IMR-90 (cell line): ENCODE data around the gene PRUNE2. TPM values are rescaled to one million over a fixed set of nuclear protein-coding genes. Genes with fewer than 3 reads are reported as not detected.

ENCODE experiments used
- ATAC-seq: fragments of 200-7000 bp; cut with Tn5 transposase; 2 replicates; pipeline ENCODE4 v1.9.1; 2020; ENCODE audit warnings: low read depth, mild to moderate bottlenecking, moderate library complexity
- BruUV-seq: library from RNA; stranded (reverse); fragments of 400-500 nt; replicated peaks from 2 replicates; lab custom pipeline; 2021; lab: Mats Ljungman, UMichigan
- CTCF ChIA-PET: fragments of 300-600 bp; formaldehyde crosslinking; extraction: SDS; loops from one replicate; lab custom pipeline; 2021; ENCODE audit warnings: antibody characterized with exemption; lab: Yijun Ruan, JAX
- POLR2A ChIA-PET: fragments of 300-600 bp; sonication (Branson Sonifier 250); formaldehyde crosslinking; loops from one replicate; lab custom pipeline; 2022; ENCODE audit warnings: antibody characterized with exemption; ENCODE audit not compliant: unreplicated experiment; lab: Charles Lee
- DNase-seq: peaks from one replicate; pipeline ENCODE4 v3.0.0; 2013
- H2AFZ ChIP-seq: replicated peaks from 2 replicates; pipeline ENCODE3; 2013; ENCODE audit warnings: low read length, mild to moderate bottlenecking; ENCODE audit not compliant: poor library complexity
- H2AK5ac ChIP-seq: 2 replicates; pipeline ENCODE4 v1.6.1; 2013; ENCODE audit warnings: low read depth, low read length, inconsistent platforms
- H2AK9ac ChIP-seq: replicated peaks from 2 replicates; pipeline ENCODE3; 2013; ENCODE audit warnings: mild to moderate bottlenecking, low read depth, low read length, moderate library complexity; ENCODE audit not compliant: poor library complexity
- H2BK120ac ChIP-seq: 2 replicates; pipeline ENCODE4 v1.6.1; 2013; ENCODE audit warnings: low read depth, low read length, inconsistent platforms
- H2BK15ac ChIP-seq: 3 replicates; pipeline ENCODE4 v1.6.1; 2013; ENCODE audit warnings: low read depth, low read length, inconsistent platforms
- H2BK20ac ChIP-seq: 2 replicates; pipeline ENCODE4 v1.6.1; 2013; ENCODE audit warnings: low read depth, mild to moderate bottlenecking, inconsistent platforms, low read length, moderate library complexity
- H2BK5ac ChIP-seq: 2 replicates; pipeline ENCODE4 v1.6.1; 2013; ENCODE audit warnings: mild to moderate bottlenecking, low read depth, low read length, inconsistent platforms; ENCODE audit not compliant: poor library complexity, severe bottlenecking
- H3K14ac ChIP-seq: replicated peaks from 2 replicates; pipeline ENCODE4 v1.6.1; 2013; ENCODE audit warnings: low read depth, low read length, inconsistent platforms
- H3K18ac ChIP-seq: 2 replicates; pipeline ENCODE4 v1.6.1; 2013; ENCODE audit warnings: low read depth, low read length, control low read depth
- H3K23ac ChIP-seq: 2 replicates; pipeline ENCODE4 v1.6.1; 2013; ENCODE audit warnings: low read depth, low read length, inconsistent platforms
- H3K27ac ChIP-seq: 2 replicates; pipeline ENCODE4 v1.5.1; 2013; ENCODE audit warnings: mild to moderate bottlenecking, control low read depth, low read length; ENCODE audit not compliant: insufficient read depth
- H3K27me3 ChIP-seq: 2 replicates; pipeline ENCODE4 v1.6.1; 2013; ENCODE audit warnings: low read length; ENCODE audit not compliant: control insufficient read depth, insufficient read depth
- H3K36me3 ChIP-seq: 2 replicates; pipeline ENCODE4 v1.6.1; 2013; ENCODE audit warnings: low read length, mixed read lengths; ENCODE audit not compliant: control insufficient read depth, insufficient read depth
- H3K4ac ChIP-seq: 2 replicates; pipeline ENCODE4 v1.6.1; 2013; ENCODE audit warnings: low read depth, low read length, inconsistent platforms
- H3K4me1 ChIP-seq: 2 replicates; pipeline ENCODE4 v1.6.1; 2013; ENCODE audit warnings: low read length, mixed read lengths; ENCODE audit not compliant: control insufficient read depth, insufficient read depth
- H3K4me2 ChIP-seq: 2 replicates; pipeline ENCODE4 v1.6.1; 2013; ENCODE audit warnings: low read depth, mild to moderate bottlenecking, control low read depth, low read length, moderate library complexity
- H3K4me3 ChIP-seq: 2 replicates; pipeline ENCODE4 v1.5.1; 2013; ENCODE audit warnings: low read depth, mild to moderate bottlenecking, control low read depth, low read length, moderate library complexity; ENCODE audit not compliant: insufficient read depth
- H3K56ac ChIP-seq: 2 replicates; pipeline ENCODE4 v1.6.1; 2013; ENCODE audit warnings: low read length, inconsistent platforms; ENCODE audit not compliant: insufficient read depth; ENCODE audit errors: extremely low read depth
- H3K79me1 ChIP-seq, 2 experiments: 2 replicates each; pipeline ENCODE4 v1.6.1; 2013; ENCODE audit warnings: low read length in 2 of 2, inconsistent platforms in 1 of 2, low read depth in 1 of 2
- H3K9ac ChIP-seq: 2 replicates; pipeline ENCODE4 v1.6.1; 2013; ENCODE audit warnings: low read depth, low read length, control low read depth
- H3K9me1 ChIP-seq: 2 replicates; pipeline ENCODE4 v1.6.1; 2013; ENCODE audit warnings: low read length, inconsistent platforms; ENCODE audit not compliant: insufficient read depth
- H3K9me3 ChIP-seq: 2 replicates; pipeline ENCODE4 v1.6.1; 2013; ENCODE audit warnings: low read length; ENCODE audit not compliant: control insufficient read depth, insufficient read depth
- H4K20me1 ChIP-seq: 2 replicates; pipeline ENCODE4 v1.6.1; 2013; ENCODE audit warnings: low read length, inconsistent platforms; ENCODE audit not compliant: insufficient read depth
- H4K5ac ChIP-seq: 2 replicates; pipeline ENCODE4 v1.6.1; 2013; ENCODE audit warnings: mild to moderate bottlenecking, low read depth, low read length, control low read depth
- H4K8ac ChIP-seq, 2 experiments: 2 replicates each; pipeline ENCODE4 v1.6.1; 2013; ENCODE audit warnings: low read depth in 2 of 2, low read length in 2 of 2, control low read depth in 1 of 2, inconsistent platforms in 1 of 2
- H4K91ac ChIP-seq: 2 replicates; pipeline ENCODE4 v1.6.1; 2013; ENCODE audit warnings: low read depth, low read length, inconsistent platforms; ENCODE audit not compliant: insufficient read depth
- CEBPB ChIP-seq: IDR thresholded peaks from 2 replicates; pipeline ENCODE4 v1.6.1; 2012; ENCODE audit warnings: low read depth, low read length, improper control_type of control experiment
- CHD1 ChIP-seq: IDR thresholded peaks from 2 replicates; pipeline ENCODE4 v1.6.1; 2012; ENCODE audit warnings: low read depth, low read length, improper control_type of control experiment
- WGBS, 2 experiments: methylation state at CpG; one replicate each; pipeline versions ENCODE4 v1.1.5 to v1.1.7; 2013; ENCODE audit warnings: missing lambda C conversion rate in 2 of 2; ENCODE audit not compliant: insufficient read length in 1 of 2; ENCODE audit errors: extremely low coverage in 2 of 2; 5-methylcytosine and 5-hydroxymethylcytosine counted together
- dilution Hi-C: fragments of 300-500 bp; cut with HindIII; formaldehyde crosslinking; loops from one replicate; pipeline ENCODE4 v1.14.3; 2018; ENCODE audit warnings: low sequenced_read_pairs; ENCODE audit not compliant: unreplicated experiment
- in situ Hi-C: fragments of 300-500 bp; cut with MboI; formaldehyde crosslinking; loops from 3 replicates; pipeline ENCODE4 v1.14.3; 2019; ENCODE audit warnings: low sequenced_read_pairs, inconsistent platforms, mixed read lengths
- intact Hi-C: fragments of 100-400 bp; cut with micrococcal nuclease; formaldehyde crosslinking; loops from 2 replicates; pipeline ENCODE4 v1.10.0; 2022
- polyA plus RNA-seq, 3 experiments: library from polyadenylated mRNA; depleted of rRNA; stranded (reverse); fragments of >200 nt; gene quantifications; 2 replicates each; pipeline ENCODE4 v1.2.3, GENCODE V29; 2012; ENCODE audit warnings: low replicate concordance in 1 of 3
- total RNA-seq: library from RNA; depleted of rRNA; stranded (reverse); fragments of >200 nt; gene quantifications from 2 replicates; pipeline ENCODE4 v1.2.3, GENCODE V29; 2012

Gene PRUNE2
- total and polyA plus RNA-seq, 2 of the 4 experiments (the other 2 are of a cell fraction): 0.70 to 1.6 TPM

GRCh38 chr9:76688471-76689238 lies 217.3 kb downstream of the PRUNE2 start:
- H3K9ac ChIP-seq: no peak overlapping the region
- H4K20me1 ChIP-seq: no peaks in the 10 kb centered on the region
- H3K27ac ChIP-seq: no peak overlapping the region
- H3K9me1 ChIP-seq: 0 out of 2 replicates have a peak, but pooled peaks cover 4% of the 10 kb centered on the region
- no peak overlapping the region for H4K91ac ChIP-seq
- intact Hi-C loops: no loop called here
- H3K79me1 ChIP-seq: no peaks in the 10 kb centered on the region
- H2BK15ac ChIP-seq: no peak overlapping the region
- H3K23ac ChIP-seq: no peak overlapping the region
- POLR2A ChIA-PET: no interaction called here
- H2BK20ac ChIP-seq: no peak overlapping the region
- TF ChIP-seq CEBPB (peak; percentile 36; the same call in 1 of the 2 replicates), CHD1 (no peak)
- H3K4me1 ChIP-seq: peaks cover 9% of the 10 kb centered on the region; the same call in 1 of the 2 replicates
- no peak overlapping the region for H3K56ac ChIP-seq
- 90% methylated on average over 2 of the region's 3 CpGs; no CpG with 5 or more reads in 1 of the 2 experiments for WGBS, 2 experiments
- H3K36me3 ChIP-seq: no peaks in the 10 kb centered on the region
- ATAC-seq: no peak
- no peak overlapping the region for H3K4ac ChIP-seq
- no peak overlapping the region for H4K5ac ChIP-seq
- H3K14ac ChIP-seq: no peak overlapping the region
- no peak for DNase-seq
- CTCF ChIA-PET: interaction anchor here (0.8 kb wide), 1 partner anchor 29 kb away, joined by 3 read pairs; no protein-coding TSS in a partner anchor
- H4K8ac ChIP-seq: no peak overlapping the region
- H2BK5ac ChIP-seq: no peak overlapping the region
- BruUV-seq: no TSS peak
- H2AK9ac ChIP-seq: no peak overlapping the region
- in situ Hi-C loops: no loop called here
- H3K4me3 ChIP-seq: no peak overlapping the region
- H3K18ac ChIP-seq: no peak overlapping the region
- H2BK120ac ChIP-seq: no peak overlapping the region
- no peak overlapping the region for H2AFZ ChIP-seq
- dilution Hi-C loops: no loop called here
- H3K4me2 ChIP-seq: no peak overlapping the region
- H3K27me3 ChIP-seq: peaks cover 9% of the 10 kb centered on the region
- H3K9me3 ChIP-seq: no peaks in the 10 kb centered on the region
- H2AK5ac ChIP-seq: no peak overlapping the region
